Keratinocyte (primary cell): ENCODE results near the gene FOXS1.

Source experiments
- EZH2 ChIP-seq: IDR thresholded peaks from one replicate; pipeline ENCODE4 v1.6.1; 2012; ENCODE audit warnings: inconsistent platforms, mild to moderate bottlenecking, low read length, moderate library complexity
- TF ChIP-seq, protein P1 (sequence below), 3 experiments: IDR thresholded peaks in 1 of 3; conservative IDR thresholded peaks in 1 of 3; optimal IDR thresholded peaks in 1 of 3; 2 replicates in 2 of 3; 3 replicates in 1 of 3; pipeline versions ENCODE3 to v1.5.1; 2011; ENCODE audit warnings: low read length in 3 of 3, mild to moderate bottlenecking in 3 of 3, moderate library complexity in 2 of 3, control low read depth in 1 of 3, inconsistent platforms in 1 of 3; ENCODE audit not compliant: insufficient read depth in 2 of 3; ENCODE audit errors: extremely low read depth in 1 of 3

DNA sequence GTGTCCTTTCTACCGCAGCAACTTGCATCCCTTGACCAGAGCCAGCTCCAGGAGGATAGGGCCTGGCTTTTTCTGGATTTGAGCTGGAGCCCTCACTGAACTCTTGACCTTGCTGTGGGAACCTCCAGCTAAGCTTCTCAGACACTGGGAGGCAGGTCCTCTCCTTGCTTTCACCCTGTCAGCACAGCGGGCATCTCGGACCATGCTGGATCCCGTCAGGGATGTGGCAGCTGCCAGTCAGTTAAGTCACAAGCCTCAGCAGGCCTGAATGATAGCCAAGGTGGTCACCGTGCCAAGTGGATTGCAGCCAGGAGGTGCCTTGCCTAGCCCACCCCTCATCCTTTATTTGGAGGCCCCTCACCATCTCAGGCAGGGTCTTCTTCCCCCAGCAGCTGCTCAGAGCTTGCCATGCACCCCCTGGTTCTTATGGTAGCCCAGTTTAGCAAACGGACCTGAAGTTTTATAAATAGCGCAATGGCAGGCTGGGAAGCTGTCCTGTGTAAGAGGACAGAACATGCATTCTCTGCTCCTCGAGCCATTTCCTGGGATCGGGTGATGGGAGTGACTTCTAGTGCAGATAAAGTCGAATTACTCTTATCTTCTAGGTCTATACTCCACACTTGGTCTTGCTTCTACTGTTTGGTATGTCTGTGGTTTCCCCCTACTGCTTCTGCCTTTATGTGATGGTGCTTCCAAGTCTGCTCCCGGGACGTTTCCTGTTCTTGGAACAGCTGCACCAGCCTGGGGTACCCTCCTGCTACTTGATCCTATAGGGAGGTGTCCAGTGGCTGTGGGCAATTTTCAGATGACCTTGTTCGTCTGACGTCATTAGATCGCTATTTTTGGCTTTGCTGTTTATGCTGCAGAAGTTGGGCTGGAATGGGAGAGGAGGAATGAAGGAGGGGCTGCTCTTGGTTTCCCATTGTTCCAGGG, 33.3 kb downstream of the FOXS1 start:
- TF ChIP-seq, protein P1, sequence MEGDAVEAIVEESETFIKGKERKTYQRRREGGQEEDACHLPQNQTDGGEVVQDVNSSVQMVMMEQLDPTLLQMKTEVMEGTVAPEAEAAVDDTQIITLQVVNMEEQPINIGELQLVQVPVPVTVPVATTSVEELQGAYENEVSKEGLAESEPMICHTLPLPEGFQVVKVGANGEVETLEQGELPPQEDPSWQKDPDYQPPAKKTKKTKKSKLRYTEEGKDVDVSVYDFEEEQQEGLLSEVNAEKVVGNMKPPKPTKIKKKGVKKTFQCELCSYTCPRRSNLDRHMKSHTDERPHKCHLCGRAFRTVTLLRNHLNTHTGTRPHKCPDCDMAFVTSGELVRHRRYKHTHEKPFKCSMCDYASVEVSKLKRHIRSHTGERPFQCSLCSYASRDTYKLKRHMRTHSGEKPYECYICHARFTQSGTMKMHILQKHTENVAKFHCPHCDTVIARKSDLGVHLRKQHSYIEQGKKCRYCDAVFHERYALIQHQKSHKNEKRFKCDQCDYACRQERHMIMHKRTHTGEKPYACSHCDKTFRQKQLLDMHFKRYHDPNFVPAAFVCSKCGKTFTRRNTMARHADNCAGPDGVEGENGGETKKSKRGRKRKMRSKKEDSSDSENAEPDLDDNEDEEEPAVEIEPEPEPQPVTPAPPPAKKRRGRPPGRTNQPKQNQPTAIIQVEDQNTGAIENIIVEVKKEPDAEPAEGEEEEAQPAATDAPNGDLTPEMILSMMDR (optimal IDR thresholded peaks at IDR 0.05 in 1 of 3, IDR thresholded peaks at IDR 0.05 in 1 of 3, conservative IDR thresholded peaks at IDR 0.05 in 1 of 3; ENCODE audit: extremely low read depth in 1 of 3, insufficient read depth in 2 of 3, low read length in 3 of 3), result no peak
- no peak for TF ChIP-seq EZH2
